AG04449 (cell line): Measurements from ENCODE around the gene TRIM33.
"Not testable (repeated sequence)": the region's sequence is repeated elsewhere in the genome, so short reads cannot be mapped to it uniquely, and the experiment has no call there.

Source experiments
- CTCF ChIA-PET: fragments of 350-600 bp; formaldehyde crosslinking; extraction: SDS; loops from one replicate; lab custom pipeline; 2021; ENCODE audit warnings: antibody characterized with exemption; lab: Yijun Ruan, JAX
- POLR2A ChIA-PET: fragments of 400-600, 350-600 bp; formaldehyde crosslinking; extraction: SDS; loops from one replicate; lab custom pipeline; 2020; ENCODE audit warnings: antibody characterized with exemption, inconsistent platforms; lab: Yijun Ruan, JAX
- DNase-seq: peaks from one replicate; pipeline ENCODE4 v3.0.0-alpha.2; 2010; ENCODE audit warnings: low read depth, low spot score
- H3K4me3 ChIP-seq: 2 replicates; pipeline ENCODE4 v1.5.1; 2011; ENCODE audit warnings: low read depth, mild to moderate bottlenecking, control low read depth, low read length
- TF ChIP-seq, protein P1 (sequence below): IDR thresholded peaks from one replicate; pipeline ENCODE4 v1.5.1; 2011; ENCODE audit warnings: mild to moderate bottlenecking, moderate library complexity, low read length, control low read depth, inconsistent platforms; ENCODE audit not compliant: insufficient read depth; ENCODE audit errors: missing control alignments

TRIM33 gene

DNA sequence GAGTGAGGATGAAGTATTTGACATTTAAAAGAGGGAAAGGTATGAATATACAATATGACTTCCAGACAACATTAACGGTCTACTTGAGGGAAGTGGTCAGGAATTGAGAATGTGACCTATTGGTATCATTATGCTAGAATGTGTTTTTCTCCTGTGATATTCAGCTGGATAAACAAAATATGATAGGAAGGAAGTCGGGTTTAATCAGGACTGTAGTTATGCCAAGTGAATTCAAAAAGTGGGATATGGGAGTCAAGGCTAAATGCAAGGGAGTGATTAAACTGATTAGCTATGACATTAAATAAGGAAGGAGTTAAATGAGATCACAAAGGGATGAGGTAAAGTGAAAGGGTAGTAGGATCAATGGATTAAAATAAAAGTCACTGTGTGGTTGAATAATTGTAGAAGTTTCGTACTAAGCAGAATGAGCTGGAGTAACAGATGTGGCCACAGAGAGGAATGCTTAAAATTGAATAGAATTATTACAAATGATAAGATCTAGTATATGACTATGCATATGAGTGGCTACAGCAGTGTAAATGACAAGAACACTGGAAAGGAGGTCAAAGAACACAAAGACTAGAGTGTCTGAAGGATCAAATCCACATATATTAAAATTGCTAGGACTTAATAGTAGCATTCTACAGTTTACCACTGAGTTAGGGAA, 62.5 kb downstream of the TRIM33 start:
- TF ChIP-seq, protein P1, sequence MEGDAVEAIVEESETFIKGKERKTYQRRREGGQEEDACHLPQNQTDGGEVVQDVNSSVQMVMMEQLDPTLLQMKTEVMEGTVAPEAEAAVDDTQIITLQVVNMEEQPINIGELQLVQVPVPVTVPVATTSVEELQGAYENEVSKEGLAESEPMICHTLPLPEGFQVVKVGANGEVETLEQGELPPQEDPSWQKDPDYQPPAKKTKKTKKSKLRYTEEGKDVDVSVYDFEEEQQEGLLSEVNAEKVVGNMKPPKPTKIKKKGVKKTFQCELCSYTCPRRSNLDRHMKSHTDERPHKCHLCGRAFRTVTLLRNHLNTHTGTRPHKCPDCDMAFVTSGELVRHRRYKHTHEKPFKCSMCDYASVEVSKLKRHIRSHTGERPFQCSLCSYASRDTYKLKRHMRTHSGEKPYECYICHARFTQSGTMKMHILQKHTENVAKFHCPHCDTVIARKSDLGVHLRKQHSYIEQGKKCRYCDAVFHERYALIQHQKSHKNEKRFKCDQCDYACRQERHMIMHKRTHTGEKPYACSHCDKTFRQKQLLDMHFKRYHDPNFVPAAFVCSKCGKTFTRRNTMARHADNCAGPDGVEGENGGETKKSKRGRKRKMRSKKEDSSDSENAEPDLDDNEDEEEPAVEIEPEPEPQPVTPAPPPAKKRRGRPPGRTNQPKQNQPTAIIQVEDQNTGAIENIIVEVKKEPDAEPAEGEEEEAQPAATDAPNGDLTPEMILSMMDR = no peak
- ChIA-PET POLR2A (no interaction called here), CTCF (no interaction called here)

DNA sequence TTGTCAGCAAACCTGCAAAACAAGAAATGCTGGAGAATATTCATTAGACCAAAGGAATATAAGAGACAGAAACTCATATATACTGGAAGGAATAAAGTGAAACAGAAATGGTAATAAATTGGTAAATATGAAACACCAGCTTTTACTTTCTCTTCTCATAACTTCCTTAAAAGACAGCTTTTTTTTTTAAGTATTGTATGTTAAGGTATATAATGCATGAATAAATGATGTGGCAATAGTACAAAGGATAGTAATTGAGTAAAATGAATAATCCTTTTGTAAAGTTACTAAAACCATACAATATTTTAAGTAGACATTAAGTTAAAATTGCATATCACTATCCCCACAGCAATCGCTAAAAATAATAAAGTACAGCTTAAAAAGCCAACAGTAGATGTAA, 64.8 kb downstream of the TRIM33 start:
- TF ChIP-seq, protein P1 = no peak
- ChIA-PET CTCF (interaction anchor here (2.2 kb wide), 1 partner anchor 11 kb away, joined by 4 read pairs; no protein-coding TSS in a partner anchor), POLR2A (no interaction called here)
- H3K4me3 ChIP-seq = no peak overlapping the region
- no peak for DNase-seq

More for the DNA sequence above, 62.5 kb downstream of the TRIM33 start:
- no peak overlapping the region for H3K4me3 ChIP-seq
- DNase-seq = no peak

DNA sequence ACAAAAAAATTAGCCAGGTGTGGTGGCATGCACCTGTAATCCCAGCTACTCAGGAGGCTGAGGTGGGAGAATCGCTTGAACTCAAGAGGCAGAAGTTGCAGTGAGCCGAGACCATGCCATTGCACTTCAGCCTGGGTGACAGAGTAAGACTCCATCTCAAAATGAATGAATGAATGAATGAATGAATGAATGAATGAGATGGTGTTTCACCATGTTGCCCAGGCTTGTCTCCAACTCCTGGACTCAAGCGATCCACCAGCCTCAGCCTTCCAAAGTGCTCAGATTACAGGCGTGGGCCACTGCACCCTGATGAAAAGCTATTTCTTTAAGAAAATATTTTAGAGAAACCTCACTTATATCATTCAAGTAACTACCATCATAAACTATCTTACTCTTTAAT, 67.8 kb downstream of the TRIM33 start:
- ChIA-PET CTCF (interaction anchor here (1.3 kb wide), 1 partner anchor 9 kb away, joined by 3 read pairs; no protein-coding TSS in a partner anchor), POLR2A (interaction anchor here (0.7 kb wide), 1 partner anchor 11 kb away, joined by 4 read pairs; no protein-coding TSS in a partner anchor)
- not testable (repeated sequence) for H3K4me3 ChIP-seq, DNase-seq

DNA sequence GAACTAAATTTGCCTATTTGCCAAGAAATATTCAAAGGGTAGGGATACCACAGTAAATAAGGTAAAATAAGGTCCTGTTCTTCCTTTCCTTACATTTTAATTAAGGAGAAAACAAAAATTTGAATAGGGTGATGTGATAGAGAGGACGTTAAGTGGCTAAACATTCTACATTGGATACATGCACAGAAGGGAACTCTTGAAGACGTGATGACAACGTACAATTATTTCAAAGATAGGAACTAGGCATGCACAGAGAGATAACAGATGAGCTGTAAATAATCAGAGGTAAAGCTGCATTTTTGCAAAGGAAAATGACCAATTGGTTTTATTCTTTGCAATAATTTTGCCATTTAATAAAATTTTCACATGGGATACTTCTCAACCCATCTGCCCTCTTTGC, 69.7 kb downstream of the TRIM33 start:
- ChIA-PET POLR2A (no interaction called here), CTCF (interaction anchor here (1.1 kb wide), 1 partner anchor 13 kb away, joined by 3 read pairs; no protein-coding TSS in a partner anchor)
- TF ChIP-seq, protein P1 = no peak
- no peak overlapping the region for H3K4me3 ChIP-seq
- no peak for DNase-seq

DNA sequence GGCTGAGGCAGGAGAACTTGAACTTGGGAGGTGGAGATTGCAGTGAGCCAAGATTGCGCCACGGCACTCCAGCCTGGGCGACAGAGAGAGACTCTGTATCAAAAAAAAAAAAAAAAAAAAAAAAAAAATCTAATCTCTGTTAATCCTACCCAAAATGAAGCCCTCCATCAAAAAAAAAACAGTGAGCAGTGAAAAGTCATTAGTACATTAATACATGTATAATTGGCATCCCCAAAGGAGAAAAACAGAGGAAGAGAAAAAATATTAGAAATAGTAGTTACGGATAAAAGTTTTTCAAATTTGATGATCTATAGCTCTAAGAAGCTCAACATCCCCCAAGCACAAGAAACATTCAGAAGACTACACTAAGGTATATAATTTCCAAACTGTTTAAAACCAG, 71.6 kb downstream of the TRIM33 start:
- no peak for DNase-seq
- ChIA-PET CTCF (interaction anchor here (1.0 to 5.4 kb wide), 2 partner anchors 12 to 93 kb away, joined by 5 to 25 read pairs; no protein-coding TSS in a partner anchor), POLR2A (no interaction called here)
- TF ChIP-seq, protein P1 = no peak
- H3K4me3 ChIP-seq = no peak overlapping the region

DNA sequence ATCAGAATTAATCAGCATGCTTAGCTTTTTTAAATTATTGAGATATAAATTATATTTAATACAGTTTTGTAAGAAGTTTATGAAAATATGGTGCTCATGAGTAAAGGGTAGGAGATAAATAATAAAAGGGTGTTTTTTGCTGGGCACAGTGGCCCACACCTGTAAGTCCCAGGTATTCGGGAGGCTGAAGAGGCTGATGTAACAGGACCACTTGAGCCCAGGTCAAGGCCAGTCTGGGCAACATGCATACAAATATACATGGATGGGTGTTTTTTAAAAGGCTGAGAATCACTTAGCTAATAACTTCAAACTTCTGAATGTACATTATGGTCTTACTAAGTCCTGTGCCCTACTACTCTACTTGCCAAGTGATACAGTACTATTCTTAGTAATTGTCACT, 73.2 kb downstream of the TRIM33 start:
- TF ChIP-seq, protein P1 = no peak
- ChIA-PET CTCF (interaction anchor here (1.2 to 5.4 kb wide), 2 partner anchors 10 to 91 kb away, joined by 4 to 25 read pairs; no protein-coding TSS in a partner anchor), POLR2A (no interaction called here)
- DNase-seq = no peak
- no peak overlapping the region for H3K4me3 ChIP-seq
